Adipocyte (in vitro differentiated cells): ENCODE data around the gene SYCN.
A peak's percentile ranks its signal among the peaks of the same experiment; 100 is the strongest.
"Not testable (repeated sequence)": the region's sequence is repeated elsewhere in the genome, so short reads cannot be mapped to it uniquely, and the experiment has no call there.

ENCODE experiments used
- DNase-seq: peaks from one replicate; pipeline ENCODE4 v3.0.0-alpha.2; 2015; ENCODE audit warnings: low read depth
- H3K27me3 ChIP-seq: replicated peaks from 2 replicates; pipeline ENCODE4 v1.7.0; 2013; ENCODE audit warnings: mild to moderate bottlenecking, low read length, moderate library complexity; ENCODE audit not compliant: control insufficient read depth, insufficient read depth
- H3K36me3 ChIP-seq: 2 replicates; pipeline ENCODE4 v1.7.0; 2013; ENCODE audit warnings: low read length, mild to moderate bottlenecking, moderate library complexity; ENCODE audit not compliant: control insufficient read depth, insufficient read depth, severe bottlenecking
- H3K4me1 ChIP-seq: 2 replicates; pipeline ENCODE4 v1.7.0; 2013; ENCODE audit warnings: mild to moderate bottlenecking, low read length, moderate library complexity; ENCODE audit not compliant: control insufficient read depth, insufficient read depth
- H3K4me3 ChIP-seq: 2 replicates; pipeline ENCODE4 v1.7.0; 2013; ENCODE audit warnings: mild to moderate bottlenecking, low read length, moderate library complexity
- H3K9ac ChIP-seq: 2 replicates; pipeline ENCODE4 v1.7.0; 2013; ENCODE audit warnings: mild to moderate bottlenecking, low read length, moderate library complexity
- H3K9me3 ChIP-seq: 2 replicates; pipeline ENCODE4 v1.7.0; 2013; ENCODE audit warnings: mild to moderate bottlenecking, low read length, moderate library complexity; ENCODE audit not compliant: control insufficient read depth

Gene SYCN

DNA sequence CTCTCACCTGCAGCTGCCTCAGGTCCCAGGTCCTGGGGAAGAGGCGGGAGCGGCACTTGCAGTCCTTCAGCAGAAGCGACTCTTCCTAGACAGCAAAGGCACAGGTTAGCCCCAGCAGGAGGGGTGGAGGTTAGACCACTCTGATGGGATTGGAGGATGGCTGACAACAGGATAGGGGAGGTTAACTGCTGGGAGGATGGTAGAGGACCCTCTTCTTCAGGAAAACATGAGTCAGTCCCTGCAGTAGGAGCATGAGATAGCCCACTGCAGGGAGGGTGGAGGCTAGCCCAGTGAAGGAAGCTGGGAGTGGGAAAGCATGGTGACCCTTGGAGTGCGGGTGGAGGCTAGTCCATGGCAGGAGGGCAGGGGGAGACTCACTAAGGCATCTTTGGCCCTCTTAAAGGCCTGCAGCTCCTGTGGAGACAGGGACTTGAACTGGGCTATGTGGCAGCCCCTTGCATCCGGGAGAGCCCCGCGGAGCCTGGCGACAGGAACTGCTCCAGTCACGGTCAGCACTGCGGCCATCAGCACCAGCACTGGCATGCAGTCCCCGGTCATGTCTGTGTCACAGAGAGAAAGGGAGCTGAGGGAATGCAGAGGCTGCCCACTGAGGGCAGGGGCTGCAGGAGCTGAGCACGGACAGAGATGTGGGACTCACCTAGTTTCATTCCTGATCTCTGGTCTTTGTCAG lies 40.5 kb upstream of the SYCN start, which contains the start of gene IFNL3:
Gene IFNL3, minus strand, starts transcription at position 597 of the 691 bp plus-strand sequence. Its CDS starts 39 bp downstream, at position 558.
- H3K9ac ChIP-seq, H3K9me3 ChIP-seq, H3K36me3 ChIP-seq, DNase-seq, H3K4me1 ChIP-seq, H3K4me3 ChIP-seq: not testable (repeated sequence)
- H3K27me3 ChIP-seq = peaks cover 25% of the 10 kb centered on the region

DNA sequence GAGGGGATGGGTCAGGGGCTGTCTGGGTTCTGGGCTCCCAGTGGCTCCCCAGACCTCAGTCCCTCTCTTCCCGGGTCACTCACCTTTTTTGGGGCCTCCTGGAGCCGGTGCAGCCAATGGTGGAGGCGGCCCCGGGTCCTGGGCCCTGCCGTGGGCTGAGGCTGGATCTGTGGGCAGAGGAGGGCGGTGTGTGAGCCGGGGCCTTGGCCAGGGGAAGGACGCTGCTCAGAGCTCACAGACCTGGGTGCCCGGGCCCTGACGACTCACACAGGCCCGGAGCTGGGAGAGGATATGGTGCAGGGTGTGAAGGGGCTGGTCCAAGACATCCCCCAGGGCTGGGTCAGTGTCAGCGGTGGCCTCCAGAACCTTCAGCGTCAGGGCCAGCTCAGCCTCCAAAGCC lies 39.7 kb upstream of the SYCN start:
- DNase-seq, H3K4me3 ChIP-seq, H3K9ac ChIP-seq, H3K36me3 ChIP-seq, H3K9me3 ChIP-seq, H3K4me1 ChIP-seq: not testable (repeated sequence)
- H3K27me3 ChIP-seq = peaks cover 24% of the 10 kb centered on the region

DNA sequence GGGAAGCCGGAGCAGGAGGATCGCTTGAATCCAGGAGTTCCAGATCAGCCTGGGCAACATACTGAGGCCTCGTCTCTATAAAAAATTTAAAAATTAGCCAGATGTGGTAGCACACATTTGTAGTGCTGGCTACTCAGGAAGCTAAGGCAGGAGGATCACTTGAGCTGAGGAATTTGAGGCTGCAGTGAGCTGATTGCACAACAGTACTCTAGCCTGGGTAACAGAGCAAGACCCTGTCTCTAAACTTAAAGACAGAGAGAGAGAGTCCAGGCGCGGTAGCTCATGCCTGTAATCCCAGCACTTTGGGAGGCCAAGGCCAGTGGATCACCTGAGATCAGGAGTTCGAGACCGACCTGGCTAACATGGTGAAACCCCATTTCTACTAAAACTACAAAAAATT lies 36.4 kb upstream of the SYCN start:
- Histone ChIP-seq H3K27me3 (peaks cover 47% of the 10 kb centered on the region), H3K36me3 (no peaks in the 10 kb centered on the region), H3K4me1 (no peaks in the 10 kb centered on the region), H3K9ac (no peak overlapping the region), H3K9me3 (no peaks in the 10 kb centered on the region), H3K4me3 (no peak overlapping the region)
- no peak for DNase-seq

DNA sequence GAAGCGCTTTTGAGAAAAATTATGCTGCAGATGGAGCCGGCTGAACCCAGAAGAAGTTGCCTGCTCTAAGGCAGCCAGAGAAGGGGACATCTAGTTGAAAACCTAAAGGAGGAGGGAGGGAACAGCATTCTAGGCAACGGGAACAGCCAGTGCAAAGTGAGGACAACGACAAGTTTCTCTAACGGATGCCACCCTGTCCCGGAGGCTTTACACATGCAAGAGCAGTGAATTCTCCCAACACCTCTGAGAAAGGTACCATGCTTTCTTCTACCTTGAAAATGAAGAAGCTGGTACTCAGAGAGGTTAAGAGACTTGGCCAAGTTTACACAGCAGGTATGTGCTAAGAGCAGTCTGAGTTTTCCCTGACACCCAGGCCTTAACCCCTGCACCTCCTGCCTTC lies 34.9 kb upstream of the SYCN start:
- H3K27me3 ChIP-seq = peaks cover 53% of the 10 kb centered on the region
- no peak overlapping the region for H3K4me3 ChIP-seq
- no peak for DNase-seq
- H3K4me1 ChIP-seq = no peaks in the 10 kb centered on the region
- no peak overlapping the region for H3K9ac ChIP-seq
- no peaks in the 10 kb centered on the region for H3K9me3 ChIP-seq
- no peaks in the 10 kb centered on the region for H3K36me3 ChIP-seq

GRCh38 chr19:39238209-39238608 lies 34.1 kb upstream of the SYCN start:
- DNase-seq = no peak
- H3K4me3 ChIP-seq = no peak overlapping the region
- no peaks in the 10 kb centered on the region for H3K4me1 ChIP-seq
- H3K27me3 ChIP-seq = peaks cover 60% of the 10 kb centered on the region
- H3K9me3 ChIP-seq = no peaks in the 10 kb centered on the region
- no peaks in the 10 kb centered on the region for H3K36me3 ChIP-seq
- no peak overlapping the region for H3K9ac ChIP-seq

- Histone ChIP-seq H3K9me3 (no peaks in the 10 kb centered on the region), H3K9ac (no peak overlapping the region), H3K4me1 (no peaks in the 10 kb centered on the region), H3K4me3 (no peak overlapping the region), H3K36me3 (no peaks in the 10 kb centered on the region), H3K27me3 (peaks cover 60% of the 10 kb centered on the region)
- DNase-seq = no peak
These were observed 33.4 kb upstream of the SYCN start for GRCh38 chr19:39237200-39238184.

DNA sequence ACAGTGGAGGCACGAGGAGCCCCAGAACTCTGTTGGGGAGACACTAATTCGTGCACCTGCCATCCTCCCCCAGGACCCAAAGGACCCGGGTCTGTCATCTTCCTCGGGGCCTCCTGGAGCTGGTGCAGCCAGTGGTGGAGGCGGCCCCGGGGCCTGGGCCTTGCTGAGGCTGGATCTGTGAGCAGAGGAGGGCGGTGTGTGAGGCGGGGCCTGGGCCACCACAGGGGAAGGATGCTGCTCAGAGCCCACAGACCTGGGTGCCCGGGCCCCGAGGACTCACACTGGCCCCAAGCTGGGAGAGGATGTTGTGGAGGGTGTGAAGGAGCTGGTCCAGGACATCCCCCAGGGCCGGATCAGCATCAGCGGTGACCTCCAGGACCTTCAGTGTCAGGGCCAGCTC lies 32.5 kb upstream of the SYCN start:
- H3K4me1 ChIP-seq = no peaks in the 10 kb centered on the region
- no peak overlapping the region for H3K4me3 ChIP-seq
- H3K9me3 ChIP-seq = no peaks in the 10 kb centered on the region
- peaks cover 65% of the 10 kb centered on the region for H3K27me3 ChIP-seq
- no peaks in the 10 kb centered on the region for H3K36me3 ChIP-seq
- DNase-seq = no peak
- H3K9ac ChIP-seq = no peak overlapping the region

- Histone ChIP-seq H3K27me3 (peaks cover 47% of the 10 kb centered on the region), H3K9ac (no peak overlapping the region), H3K4me1 (no peaks in the 10 kb centered on the region), H3K9me3 (peaks cover 8% of the 10 kb centered on the region), H3K4me3 (no peak overlapping the region), H3K36me3 (no peaks in the 10 kb centered on the region)
- DNase-seq = no peak
These were observed 28.6 kb upstream of the SYCN start for GRCh38 chr19:39232708-39233107.

GRCh38 chr19:39230096-39230764 lies 26.2 kb upstream of the SYCN start:
- Histone ChIP-seq H3K9me3 (peaks cover 8% of the 10 kb centered on the region), H3K9ac (no peak overlapping the region), H3K4me1 (no peaks in the 10 kb centered on the region), H3K4me3 (no peak overlapping the region), H3K27me3 (peaks cover 33% of the 10 kb centered on the region), H3K36me3 (no peaks in the 10 kb centered on the region)
- no peak for DNase-seq

- DNase-seq = no peak
- H3K4me1 ChIP-seq = no peaks in the 10 kb centered on the region
These were observed 20.8 kb upstream of the SYCN start for GRCh38 chr19:39224910-39225309.

DNA sequence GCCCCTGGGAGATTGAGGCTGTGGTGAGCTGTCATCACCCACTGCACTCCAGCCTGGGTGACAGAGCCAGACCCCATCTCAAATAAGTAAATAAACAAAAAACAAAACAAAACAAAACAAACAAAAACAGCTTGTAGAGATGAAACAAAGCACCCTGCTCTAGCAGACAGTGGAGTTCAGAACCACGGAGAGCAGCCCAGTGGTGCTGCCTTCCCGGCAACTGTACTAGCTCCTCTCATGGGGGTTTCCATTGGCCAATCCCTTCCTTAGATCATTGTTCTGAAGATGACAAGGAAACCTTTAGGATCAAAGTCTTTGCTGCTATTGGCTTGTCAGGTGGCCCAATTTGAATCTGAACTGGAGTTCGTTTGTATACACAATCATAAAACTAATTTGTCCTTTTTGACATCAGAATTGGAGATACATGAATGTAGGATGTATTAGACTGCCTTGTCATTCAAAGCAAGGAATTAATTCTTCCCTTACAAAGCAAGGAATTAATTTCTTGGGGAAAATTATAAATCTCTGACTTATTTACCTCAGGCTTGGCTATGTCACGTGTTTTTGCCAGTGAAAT lies 19.7 kb upstream of the SYCN start:
- H3K4me3 ChIP-seq = no peak overlapping the region
- no peaks in the 10 kb centered on the region for H3K36me3 ChIP-seq
- no peaks in the 10 kb centered on the region for H3K9me3 ChIP-seq
- no peaks in the 10 kb centered on the region for H3K4me1 ChIP-seq
- H3K27me3 ChIP-seq = peaks cover 34% of the 10 kb centered on the region
- no peak overlapping the region for H3K9ac ChIP-seq
- DNase-seq = peak; percentile 57

More at GRCh38 chr19:39224910-39225309, 20.8 kb upstream of the SYCN start:
- Histone ChIP-seq H3K4me3 (no peak overlapping the region), H3K27me3 (peaks cover 34% of the 10 kb centered on the region), H3K36me3 (no peaks in the 10 kb centered on the region), H3K9me3 (no peaks in the 10 kb centered on the region), H3K9ac (no peak overlapping the region)
